ENCODE results near the gene MAML3. TPM values are rescaled to one million over a fixed set of nuclear protein-coding genes. Genes with fewer than 3 reads are reported as not detected.

MAML3 gene
- total and polyA plus RNA-seq, 10 donors = 0.63 to 18.4 (median 12.7) TPM

GRCh38 chr4:139859876-139860275 lies 294.1 kb downstream of the MAML3 start:
- H3K27me3 ChIP-seq (replicated peaks in 1 of 7) = no peaks in the 10 kb centered on the region
- peaks cover 0 to 16% (median 0%) of the 10 kb centered on the region in 6 donors for H3K4me1 ChIP-seq
- no peaks in the 10 kb centered on the region for H3K9me3 ChIP-seq
- no peak overlapping the region for H3K27ac ChIP-seq
- H3K36me3 ChIP-seq = no peaks in the 10 kb centered on the region
- WGBS, 5 donors = 93 to 96% (median 95%) methylated on average over 28 to 31 of the region's 31 CpGs
- no peak for DNase-seq
- intact Hi-C loops (cut with DNase I; ENCODE audit: low total_unique reads) = no loop called here
- no peak overlapping the region for H3K4me3 ChIP-seq
- no peak for TF ChIP-seq POLR2AphosphoS5 (IDR thresholded peaks at IDR 0.05)
- TF ChIP-seq POLR2A (IDR thresholded peaks at IDR 0.05) = no peak

- intact Hi-C loops (cut with DNase I; ENCODE audit: low total_unique reads) = no loop called here
- no peaks in the 10 kb centered on the region for H3K36me3 ChIP-seq
- DNase-seq = no peak
- H3K27me3 ChIP-seq (replicated peaks in 1 of 7) = no peaks in the 10 kb centered on the region
- WGBS, 5 donors = 83 to 88% (median 86%) methylated on average over 8 of the region's 8 CpGs
- no peak overlapping the region for H3K4me3 ChIP-seq
- TF ChIP-seq POLR2AphosphoS5 (IDR thresholded peaks at IDR 0.05) = no peak
- TF ChIP-seq CTCF (IDR thresholded peaks at IDR 0.05 in 8 of 11, conservative IDR thresholded peaks at IDR 0.05 in 3 of 11) = no peak
- TF ChIP-seq POLR2A (IDR thresholded peaks at IDR 0.05) = no peak
- no peak overlapping the region for H3K27ac ChIP-seq
- H3K9me3 ChIP-seq = no peaks in the 10 kb centered on the region
- peaks cover 0 to 16% (median 0%) of the 10 kb centered on the region in 6 donors for H3K4me1 ChIP-seq
Measured at GRCh38 chr4:139858436-139859205, 295.4 kb downstream of the MAML3 start.

GRCh38 chr4:139857977-139858376 lies 296.0 kb downstream of the MAML3 start:
- no peaks in the 10 kb centered on the region for H3K36me3 ChIP-seq
- peaks cover 0 to 16% (median 0%) of the 10 kb centered on the region in 6 donors for H3K4me1 ChIP-seq
- no peaks in the 10 kb centered on the region for H3K27me3 ChIP-seq (replicated peaks in 1 of 7)
- no peak for DNase-seq
- no peak overlapping the region for H3K27ac ChIP-seq
- H3K9me3 ChIP-seq = no peaks in the 10 kb centered on the region
- no peak for TF ChIP-seq POLR2A (IDR thresholded peaks at IDR 0.05)
- no peak for TF ChIP-seq POLR2AphosphoS5 (IDR thresholded peaks at IDR 0.05)
- TF ChIP-seq CTCF (IDR thresholded peaks at IDR 0.05 in 8 of 11, conservative IDR thresholded peaks at IDR 0.05 in 3 of 11) = no peak
- intact Hi-C loops (cut with DNase I; ENCODE audit: low total_unique reads) = no loop called here
- 38 to 74% (median 61%) methylated on average over 2 of the region's 2 CpGs for WGBS, 5 donors
- no peak overlapping the region for H3K4me3 ChIP-seq

- WGBS, 5 donors = 22 to 46% (median 39%) methylated on average over 4 of the region's 4 CpGs
- Histone ChIP-seq H3K4me3 (no peak overlapping the region), H3K27ac (peak overlapping the region in 4 of 8 donors; percentile 18 to 34 (median 30)), H3K36me3 (no peaks in the 10 kb centered on the region), H3K9me3 (no peaks in the 10 kb centered on the region), H3K4me1 (peaks cover 0 to 16% (median 0%) of the 10 kb centered on the region in 6 donors), H3K27me3 (replicated peaks in 1 of 7) (no peaks in the 10 kb centered on the region)
- DNase-seq = no peak
- intact Hi-C loops (cut with DNase I; ENCODE audit: low total_unique reads) = no loop called here
- TF ChIP-seq POLR2AphosphoS5 (IDR thresholded peaks at IDR 0.05) = no peak
- TF ChIP-seq POLR2A (IDR thresholded peaks at IDR 0.05) = no peak
- TF ChIP-seq CTCF (IDR thresholded peaks at IDR 0.05 in 8 of 11, conservative IDR thresholded peaks at IDR 0.05 in 3 of 11) = no peak
Measured at GRCh38 chr4:139857021-139857420, 297.0 kb downstream of the MAML3 start.

Measured in spleen (tissue), 11 donors.